Inflammatory macrophage treated with lipopolysaccharide for 1 hour (primary cell): Measurements from ENCODE around the gene EXOC8.

Experiments used
- DNase-seq, 2 donors: peaks; one replicate each; pipeline ENCODE4 v3.0.0-alpha.2; 2020 to 2022

Gene EXOC8

GRCh38 chr1:231337472-231338269, at the start of gene EXOC8:
Gene EXOC8, minus strand, starts transcription at chr1:231337852. Its CDS starts 107 bp downstream, at chr1:231337745.
- DNase-seq, result peak; percentile 95 to 100

GRCh38 chr1:231386466-231386865, 48.8 kb upstream of the EXOC8 start:
- no peak for DNase-seq

- no peak for DNase-seq
Observed at GRCh38 chr1:231385416-231385748, 47.7 kb upstream of the EXOC8 start.

- DNase-seq, result no peak
Observed at GRCh38 chr1:231384696-231385415, 47.2 kb upstream of the EXOC8 start.

GRCh38 chr1:231383159-231383860, 45.7 kb upstream of the EXOC8 start:
- DNase-seq, result peak; percentile 57 to 81

- no peak for DNase-seq
Observed at GRCh38 chr1:231382426-231382825, 44.8 kb upstream of the EXOC8 start.

GRCh38 chr1:231381729-231382128, 44.1 kb upstream of the EXOC8 start:
- DNase-seq, result no peak

- no peak for DNase-seq
Observed at GRCh38 chr1:231376875-231377549, 39.4 kb upstream of the EXOC8 start.

- DNase-seq, result no peak
Observed at GRCh38 chr1:231376101-231376500, 38.4 kb upstream of the EXOC8 start.

GRCh38 chr1:231374394-231374793, 36.7 kb upstream of the EXOC8 start:
- no peak for DNase-seq

GRCh38 chr1:231372501-231372900, 34.8 kb upstream of the EXOC8 start:
- DNase-seq, result no peak

GRCh38 chr1:231369282-231369681, 31.6 kb upstream of the EXOC8 start:
- no peak for DNase-seq

GRCh38 chr1:231364192-231364591, 26.5 kb upstream of the EXOC8 start:
- DNase-seq, result no peak

GRCh38 chr1:231363624-231364023, 26.0 kb upstream of the EXOC8 start:
- no peak for DNase-seq

- DNase-seq, result no peak
Observed at GRCh38 chr1:231362325-231362724, 24.7 kb upstream of the EXOC8 start.

- peak; percentile 72 to 82 for DNase-seq
Observed at GRCh38 chr1:231359113-231359512, 21.5 kb upstream of the EXOC8 start.

GRCh38 chr1:231357831-231358354, 20.2 kb upstream of the EXOC8 start:
- peak; percentile 50 to 69 for DNase-seq

- DNase-seq, result no peak
Observed at GRCh38 chr1:231357187-231357772, 19.6 kb upstream of the EXOC8 start.

GRCh38 chr1:231355171-231355570, 17.5 kb upstream of the EXOC8 start:
- DNase-seq, result no peak

GRCh38 chr1:231354330-231355020, 16.8 kb upstream of the EXOC8 start:
- no peak for DNase-seq

- DNase-seq, result no peak
Observed at GRCh38 chr1:231353086-231353485, 15.4 kb upstream of the EXOC8 start.

GRCh38 chr1:231351816-231352215, 14.2 kb upstream of the EXOC8 start:
- no peak for DNase-seq
